Forelimb muscle (tissue), 1 donor: ENCODE results near the gene KAT8. TPM values are rescaled to one million over a fixed set of nuclear protein-coding genes. Genes with fewer than 3 reads are reported as not detected.

Experiments used
- DNase-seq: peaks from one replicate; pipeline ENCODE4 v3.0.0-alpha.2; 2013; ENCODE audit warnings: low read depth
- polyA plus RNA-seq: library from polyadenylated mRNA; unstranded; fragments of 120-200 nt; gene quantifications from one replicate; pipeline ENCODE4 v1.2.1, GENCODE V29; 2013; ENCODE audit not compliant: insufficient read length

KAT8 gene
- 54.9 TPM for polyA plus RNA-seq

DNA sequence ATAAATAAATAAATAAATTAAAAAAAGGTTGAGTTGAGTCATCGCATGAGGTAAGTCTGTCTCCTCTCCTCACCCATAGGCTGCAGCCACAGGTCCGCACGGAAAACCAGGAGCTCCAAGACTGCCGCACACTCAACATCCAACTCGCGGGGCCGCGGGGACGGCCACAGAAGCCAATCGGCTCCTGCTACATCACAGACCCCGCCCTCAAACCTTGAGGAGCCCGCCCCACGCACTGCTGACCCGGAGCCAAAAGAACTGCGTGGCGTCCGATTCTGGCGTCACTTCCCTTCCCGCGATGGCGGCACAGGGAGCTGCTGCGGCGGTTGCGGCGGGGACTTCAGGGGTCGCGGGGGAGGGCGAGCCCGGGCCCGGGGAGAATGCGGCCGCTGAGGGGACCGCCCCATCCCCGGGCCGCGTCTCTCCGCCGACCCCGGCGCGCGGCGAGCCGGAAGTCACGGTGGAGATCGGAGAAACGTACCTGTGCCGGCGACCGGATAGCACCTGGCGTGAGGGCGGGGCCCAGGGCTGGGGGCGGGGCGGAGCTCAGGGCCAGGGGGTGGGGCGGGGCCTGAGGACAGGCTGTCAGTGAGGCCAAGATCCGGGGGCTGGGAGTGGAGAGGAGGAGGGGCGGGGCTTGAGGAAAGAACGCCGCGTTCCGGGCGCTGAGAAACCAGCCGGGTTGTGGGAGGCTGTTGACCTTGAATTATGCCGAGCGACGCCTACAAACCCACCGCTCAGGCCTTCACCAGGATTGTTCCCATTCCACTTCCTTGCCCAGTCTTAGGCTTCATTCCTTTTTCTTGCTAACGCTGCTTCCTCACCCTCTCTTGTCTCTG lies at the start of gene KAT8:
Gene KAT8, plus strand, starts transcription at position 281 of the 839 bp plus-strand sequence. Its CDS starts 18 bp downstream, at position 299.
- DNase-seq = peak; percentile 90

DNA sequence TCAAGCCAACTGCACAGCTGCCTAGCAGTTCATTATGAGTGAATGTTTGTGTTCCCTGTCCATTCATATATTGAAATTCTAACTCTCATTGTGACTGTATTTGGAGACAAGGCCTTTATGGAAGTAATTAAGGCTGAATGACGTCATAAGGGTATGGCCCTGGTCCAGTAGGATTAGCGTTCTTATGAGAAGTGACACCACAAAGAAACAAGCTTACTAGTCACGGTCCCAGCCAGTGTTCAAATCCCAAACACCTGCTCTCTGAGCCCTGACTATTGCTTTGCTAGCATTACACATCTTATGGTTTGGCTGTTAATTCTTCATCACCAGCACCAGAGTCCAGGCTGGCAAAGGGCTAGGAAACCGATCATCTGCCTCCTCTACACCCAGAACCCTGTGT lies 45.6 kb upstream of the KAT8 start:
- peak; percentile 54 for DNase-seq

DNA sequence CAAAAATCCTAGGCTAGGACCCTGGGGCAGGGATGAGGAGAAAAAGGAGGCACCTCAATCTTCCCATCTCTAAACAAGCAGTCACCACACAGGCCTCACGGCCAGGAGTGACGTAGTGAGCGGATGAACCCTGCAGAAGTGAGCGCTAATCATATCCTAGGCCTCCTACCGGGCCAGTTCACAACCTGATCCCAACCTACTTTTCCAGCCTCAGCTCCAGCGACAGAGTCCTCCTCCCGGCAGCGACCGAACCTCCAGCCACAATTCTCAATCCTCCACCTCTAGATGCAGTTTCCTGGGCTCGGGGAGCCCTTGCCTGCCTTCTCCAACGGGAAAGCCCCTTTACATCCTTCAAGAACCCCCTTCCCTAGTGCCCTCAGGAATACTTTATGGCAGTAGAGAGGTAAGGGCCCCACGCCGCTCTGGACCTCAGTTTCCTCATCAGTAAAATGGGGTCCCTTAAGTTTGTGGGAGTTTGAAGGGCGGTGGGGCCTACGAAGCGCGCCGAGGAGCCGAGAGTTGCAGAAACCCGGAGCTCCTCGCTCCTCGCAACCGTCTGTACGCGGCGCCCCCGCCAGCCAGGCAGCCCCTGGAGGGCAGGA lies 44.8 kb upstream of the KAT8 start:
- no peak for DNase-seq

DNA sequence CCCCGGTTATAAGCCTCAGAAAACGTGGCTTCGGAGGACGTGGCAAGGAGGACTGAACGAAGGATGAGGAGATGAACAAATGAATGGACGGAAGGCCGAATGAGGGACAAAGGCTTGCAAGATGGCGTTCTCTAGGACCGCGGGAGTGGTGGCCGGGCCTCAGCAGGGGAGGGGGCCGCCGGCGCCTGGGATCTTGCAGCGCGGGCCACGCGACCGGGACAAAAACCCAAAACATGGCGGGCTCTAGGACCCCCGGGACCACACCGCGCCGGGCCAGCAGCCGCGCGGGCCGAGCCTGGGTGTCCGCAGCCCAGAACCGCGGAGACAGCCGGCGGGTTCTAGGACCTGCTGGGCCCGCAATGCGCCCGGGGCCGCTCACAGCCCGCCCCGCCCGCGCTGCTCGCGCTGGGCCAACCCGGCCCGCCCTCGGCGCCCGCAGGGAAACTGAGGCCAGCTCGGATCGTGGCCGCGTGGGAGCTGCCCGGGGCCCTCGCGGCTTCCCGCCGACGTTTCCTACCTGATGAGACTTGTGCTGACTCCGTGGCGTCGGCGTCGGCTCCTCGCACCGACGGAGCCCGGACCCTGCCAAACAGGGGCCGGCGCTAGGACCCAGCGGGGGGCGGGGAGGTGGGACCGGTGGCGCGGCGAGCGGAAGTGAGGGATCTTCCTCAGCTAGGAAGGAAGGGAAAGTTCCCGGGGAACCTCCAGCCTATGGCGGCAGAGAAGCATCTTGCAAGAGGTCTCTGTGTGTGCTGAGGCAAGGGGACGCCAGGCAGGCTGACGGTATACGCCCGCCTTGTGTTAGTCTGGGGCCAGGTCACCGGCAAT lies 44.1 kb upstream of the KAT8 start:
- DNase-seq = peak; percentile 77

DNA sequence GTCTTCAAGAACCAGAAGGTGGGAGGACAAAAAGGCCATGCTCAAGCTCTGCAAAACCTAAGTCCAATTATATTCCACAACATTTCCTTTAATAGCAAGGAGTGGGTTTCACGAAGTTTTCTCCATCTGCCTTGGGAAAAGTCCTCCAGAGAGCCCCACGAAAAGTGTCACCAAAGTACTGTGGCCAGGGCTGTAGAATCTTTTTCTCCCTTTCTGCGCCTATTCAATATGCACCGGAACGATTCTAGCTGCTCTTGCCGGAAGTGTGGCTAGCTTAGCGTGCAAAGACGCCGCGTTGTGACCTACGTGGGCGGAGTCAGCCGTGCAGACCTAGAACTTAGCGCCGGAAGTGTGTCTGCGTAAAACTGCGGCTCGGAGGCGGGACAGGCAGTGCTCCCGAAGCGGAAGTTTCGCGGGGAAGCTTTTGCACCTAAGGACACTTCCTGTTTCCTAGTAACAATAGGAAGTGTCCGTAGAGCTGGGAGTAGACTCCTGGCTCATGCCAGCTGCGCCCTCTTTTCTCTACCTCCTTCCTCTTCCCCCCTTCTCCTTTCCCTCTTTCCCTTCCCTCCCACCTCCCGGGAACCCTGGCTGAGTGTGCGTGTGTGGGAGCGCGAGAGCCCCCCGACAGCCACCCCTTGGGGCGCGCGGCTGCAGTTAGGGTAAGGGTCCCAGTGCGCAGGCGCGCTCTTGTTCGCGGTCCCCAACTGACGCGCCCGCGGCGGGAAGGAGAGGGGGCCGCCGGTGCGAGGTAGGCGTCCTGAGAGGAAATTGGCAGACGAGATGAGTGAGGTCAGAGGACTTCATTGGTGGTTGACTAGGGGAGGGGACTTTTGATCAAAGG lies 43.3 kb upstream of the KAT8 start, which contains the start of the genes ZNF646 and ZNF668:
Gene ZNF646, plus strand, starts transcription at position 453 of the 844 bp plus-strand sequence. CDS start 1,903 bp downstream, outside the sequence.
Gene ZNF668, minus strand, starts transcription at position 271 of the 844 bp plus-strand sequence. CDS start 9,781 bp downstream, outside the sequence.
- peak; percentile 98 for DNase-seq

DNA sequence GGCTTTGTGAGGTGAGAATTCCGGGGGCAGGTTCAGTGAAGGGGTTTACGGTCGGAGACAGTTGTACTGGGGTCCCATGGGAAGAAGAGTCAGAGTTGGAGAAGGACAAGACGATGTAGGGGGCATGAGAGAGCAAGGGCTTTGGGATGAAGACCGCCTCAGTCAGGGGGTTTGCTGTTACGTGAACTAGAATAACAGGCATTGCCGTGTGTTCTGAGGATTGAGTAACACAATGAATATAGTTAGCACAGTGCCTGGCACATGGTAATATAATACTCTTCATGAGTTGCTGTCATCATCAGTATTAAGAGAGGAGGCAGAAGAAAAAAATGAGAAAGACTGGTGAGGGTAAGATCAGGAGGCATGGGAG lies 42.7 kb upstream of the KAT8 start:
- DNase-seq = no peak

DNA sequence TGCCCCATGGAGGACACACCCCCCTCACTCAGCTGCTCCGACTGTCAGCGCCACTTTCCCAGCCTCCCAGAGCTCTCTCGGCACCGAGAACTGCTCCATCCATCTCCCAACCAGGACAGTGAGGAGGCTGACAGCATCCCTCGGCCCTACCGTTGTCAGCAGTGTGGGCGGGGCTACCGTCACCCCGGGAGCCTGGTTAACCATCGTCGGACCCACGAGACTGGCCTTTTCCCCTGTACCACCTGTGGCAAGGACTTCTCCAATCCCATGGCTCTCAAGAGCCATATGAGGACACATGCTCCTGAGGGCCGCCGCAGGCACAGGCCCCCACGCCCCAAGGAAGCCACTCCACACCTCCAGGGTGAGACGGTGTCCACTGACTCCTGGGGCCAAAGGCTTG lies 41.1 kb upstream of the KAT8 start:
- no peak for DNase-seq

DNA sequence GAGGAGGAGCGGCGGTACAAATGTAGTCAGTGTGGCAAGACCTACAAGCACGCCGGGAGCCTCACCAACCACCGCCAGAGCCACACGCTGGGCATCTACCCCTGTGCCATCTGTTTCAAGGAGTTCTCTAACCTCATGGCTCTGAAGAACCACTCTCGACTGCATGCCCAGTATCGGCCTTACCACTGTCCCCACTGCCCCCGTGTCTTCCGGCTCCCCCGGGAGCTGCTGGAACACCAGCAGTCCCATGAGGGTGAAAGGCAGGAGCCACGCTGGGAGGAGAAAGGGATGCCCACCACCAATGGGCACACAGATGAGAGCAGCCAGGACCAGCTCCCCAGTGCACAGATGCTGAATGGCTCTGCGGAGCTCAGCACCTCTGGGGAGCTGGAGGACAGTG lies 40.4 kb upstream of the KAT8 start:
- no peak for DNase-seq

DNA sequence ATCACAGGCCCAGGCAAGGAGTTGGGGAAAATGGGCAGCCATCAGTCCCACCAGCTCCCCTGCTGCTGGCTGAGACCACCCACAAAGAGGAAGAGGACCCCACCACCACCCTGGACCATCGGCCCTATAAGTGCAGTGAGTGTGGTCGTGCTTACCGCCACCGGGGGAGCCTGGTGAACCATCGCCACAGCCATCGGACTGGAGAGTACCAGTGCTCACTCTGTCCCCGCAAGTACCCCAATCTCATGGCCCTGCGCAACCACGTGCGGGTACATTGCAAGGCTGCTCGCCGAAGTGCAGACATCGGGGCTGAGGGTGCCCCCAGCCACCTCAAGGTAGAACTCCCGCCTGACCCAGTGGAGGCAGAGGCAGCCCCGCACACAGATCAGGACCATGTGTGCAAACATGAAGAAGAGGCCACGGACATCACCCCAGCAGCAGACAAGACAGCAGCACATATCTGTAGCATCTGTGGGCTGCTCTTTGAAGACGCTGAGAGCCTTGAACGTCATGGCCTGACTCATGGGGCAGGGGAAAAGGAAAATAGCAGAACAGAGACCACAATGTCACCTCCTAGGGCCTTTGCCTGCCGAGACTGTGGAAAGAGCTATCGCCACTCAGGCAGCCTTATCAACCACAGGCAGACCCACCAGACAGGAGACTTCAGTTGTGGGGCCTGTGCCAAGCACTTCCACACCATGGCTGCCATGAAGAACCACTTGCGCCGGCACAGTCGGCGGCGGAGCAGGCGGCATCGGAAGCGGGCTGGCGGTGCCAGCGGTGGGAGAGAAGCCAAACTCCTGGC lies 39.7 kb upstream of the KAT8 start:
- DNase-seq = no peak

DNA sequence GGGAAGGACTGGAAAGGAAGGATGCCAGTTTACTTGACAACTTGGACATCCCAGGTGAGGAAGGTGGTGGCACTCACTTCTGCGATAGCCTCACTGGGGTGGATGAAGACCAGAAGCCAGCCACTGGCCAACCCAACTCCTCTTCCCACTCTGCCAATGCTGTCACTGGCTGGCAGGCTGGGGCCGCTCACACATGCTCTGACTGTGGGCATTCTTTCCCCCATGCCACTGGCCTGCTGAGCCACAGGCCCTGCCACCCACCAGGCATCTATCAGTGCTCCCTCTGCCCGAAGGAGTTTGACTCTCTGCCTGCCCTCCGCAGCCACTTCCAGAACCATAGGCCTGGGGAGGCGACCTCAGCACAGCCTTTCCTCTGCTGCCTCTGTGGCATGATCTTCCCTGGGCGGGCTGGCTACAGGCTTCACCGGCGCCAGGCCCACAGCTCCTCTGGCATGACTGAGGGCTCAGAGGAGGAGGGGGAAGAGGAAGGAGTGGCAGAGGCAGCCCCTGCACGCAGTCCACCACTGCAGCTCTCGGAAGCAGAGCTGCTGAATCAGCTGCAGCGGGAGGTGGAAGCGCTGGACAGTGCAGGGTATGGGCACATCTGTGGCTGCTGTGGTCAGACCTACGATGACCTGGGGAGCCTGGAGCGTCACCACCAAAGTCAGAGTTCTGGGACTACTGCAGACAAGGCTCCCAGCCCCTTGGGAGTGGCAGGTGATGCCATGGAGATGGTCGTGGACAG lies 38.7 kb upstream of the KAT8 start:
- DNase-seq = no peak

DNA sequence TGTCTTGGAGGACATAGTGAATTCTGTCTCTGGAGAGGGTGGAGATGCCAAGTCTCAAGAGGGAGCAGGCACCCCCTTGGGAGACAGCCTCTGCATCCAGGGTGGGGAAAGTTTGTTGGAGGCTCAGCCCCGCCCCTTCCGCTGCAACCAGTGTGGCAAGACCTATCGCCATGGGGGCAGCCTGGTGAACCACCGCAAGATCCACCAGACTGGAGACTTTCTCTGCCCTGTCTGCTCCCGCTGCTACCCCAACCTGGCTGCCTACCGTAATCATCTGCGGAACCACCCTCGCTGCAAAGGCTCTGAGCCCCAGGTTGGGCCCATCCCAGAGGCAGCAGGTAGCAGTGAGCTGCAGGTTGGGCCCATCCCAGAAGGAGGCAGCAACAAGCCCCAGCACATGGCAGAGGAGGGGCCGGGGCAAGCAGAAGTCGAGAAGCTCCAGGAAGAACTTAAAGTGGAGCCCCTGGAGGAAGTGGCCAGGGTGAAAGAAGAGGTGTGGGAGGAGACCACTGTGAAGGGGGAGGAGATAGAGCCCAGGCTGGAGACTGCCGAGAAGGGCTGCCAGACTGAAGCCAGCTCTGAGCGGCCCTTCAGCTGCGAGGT lies 38.0 kb upstream of the KAT8 start:
- DNase-seq = no peak

DNA sequence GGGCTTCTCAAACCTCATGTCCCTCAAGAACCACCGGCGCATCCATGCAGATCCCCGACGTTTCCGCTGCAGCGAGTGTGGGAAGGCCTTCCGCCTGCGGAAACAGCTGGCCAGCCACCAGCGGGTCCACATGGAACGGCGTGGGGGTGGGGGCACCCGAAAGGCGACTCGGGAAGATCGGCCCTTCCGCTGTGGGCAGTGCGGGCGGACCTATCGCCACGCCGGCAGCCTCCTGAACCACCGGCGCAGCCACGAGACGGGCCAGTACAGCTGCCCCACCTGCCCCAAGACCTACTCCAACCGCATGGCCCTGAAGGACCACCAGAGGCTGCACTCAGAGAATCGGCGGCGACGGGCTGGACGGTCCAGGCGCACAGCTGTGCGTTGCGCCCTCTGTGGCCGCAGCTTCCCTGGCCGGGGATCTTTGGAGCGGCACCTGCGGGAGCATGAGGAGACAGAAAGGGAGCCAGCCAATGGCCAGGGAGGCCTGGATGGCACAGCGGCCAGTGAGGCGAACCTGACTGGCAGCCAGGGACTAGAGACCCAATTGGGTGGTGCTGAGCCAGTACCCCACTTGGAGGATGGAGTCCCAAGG lies 37.3 kb upstream of the KAT8 start:
- DNase-seq = no peak

DNA sequence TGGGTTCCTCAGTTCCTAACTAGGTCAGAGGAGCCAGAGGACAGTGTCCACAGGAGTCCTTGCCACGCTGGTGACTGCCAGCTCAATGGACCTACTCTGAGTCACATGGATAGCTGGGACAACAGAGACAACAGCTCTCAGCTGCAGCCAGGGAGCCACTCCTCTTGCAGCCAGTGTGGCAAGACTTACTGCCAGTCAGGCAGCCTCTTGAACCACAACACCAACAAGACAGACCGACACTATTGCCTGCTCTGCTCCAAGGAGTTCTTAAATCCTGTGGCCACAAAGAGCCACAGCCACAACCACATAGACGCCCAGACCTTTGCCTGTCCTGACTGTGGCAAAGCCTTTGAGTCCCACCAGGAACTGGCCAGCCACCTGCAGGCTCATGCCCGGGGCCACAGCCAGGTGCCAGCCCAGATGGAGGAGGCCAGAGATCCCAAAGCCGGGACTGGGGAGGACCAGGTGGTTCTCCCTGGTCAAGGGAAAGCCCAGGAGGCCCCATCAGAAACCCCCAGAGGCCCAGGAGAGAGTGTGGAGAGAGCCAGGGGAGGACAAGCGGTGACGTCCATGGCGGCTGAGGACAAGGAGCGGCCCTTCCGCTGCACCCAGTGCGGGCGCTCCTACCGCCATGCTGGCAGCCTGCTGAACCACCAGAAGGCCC lies 36.6 kb upstream of the KAT8 start:
- no peak for DNase-seq

DNA sequence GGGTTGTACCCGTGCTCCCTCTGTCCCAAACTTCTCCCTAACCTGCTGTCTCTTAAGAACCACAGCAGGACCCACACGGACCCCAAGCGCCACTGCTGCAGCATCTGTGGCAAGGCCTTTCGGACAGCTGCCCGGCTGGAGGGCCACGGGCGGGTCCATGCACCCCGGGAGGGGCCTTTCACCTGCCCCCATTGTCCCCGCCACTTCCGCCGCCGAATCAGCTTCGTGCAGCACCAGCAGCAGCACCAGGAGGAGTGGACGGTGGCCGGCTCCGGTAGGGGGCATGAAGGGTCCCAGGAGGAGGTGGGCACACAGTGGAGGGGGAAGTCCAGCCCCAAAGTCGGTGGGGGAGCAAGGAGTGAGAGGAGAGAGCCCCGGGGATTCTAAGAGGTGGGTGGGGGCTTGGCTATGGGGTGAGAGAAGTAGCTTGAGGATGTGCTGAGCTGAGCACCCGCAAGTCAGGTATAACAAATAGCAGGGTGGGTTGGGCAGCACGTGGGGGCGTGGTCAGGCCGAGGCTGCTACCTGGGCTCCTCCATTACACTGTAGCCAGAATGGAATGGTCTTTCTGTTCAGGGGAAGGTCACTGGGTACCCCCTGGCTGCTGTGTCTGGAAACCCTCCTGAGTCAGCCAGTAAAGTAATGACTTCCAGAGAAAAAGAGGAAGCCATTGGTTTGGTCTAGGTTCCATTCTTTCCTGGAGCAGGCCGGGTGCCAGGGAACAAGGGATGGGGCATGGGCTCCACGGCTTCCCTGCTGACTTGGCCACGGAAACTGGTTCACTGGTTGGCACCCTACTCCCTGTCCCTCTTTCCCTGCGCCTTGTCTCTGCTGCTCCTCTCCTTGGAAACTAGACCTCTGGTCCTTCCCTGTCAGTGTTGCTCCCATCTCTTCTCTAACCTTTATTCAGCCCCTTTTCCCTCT lies 35.8 kb upstream of the KAT8 start:
- no peak for DNase-seq

DNA sequence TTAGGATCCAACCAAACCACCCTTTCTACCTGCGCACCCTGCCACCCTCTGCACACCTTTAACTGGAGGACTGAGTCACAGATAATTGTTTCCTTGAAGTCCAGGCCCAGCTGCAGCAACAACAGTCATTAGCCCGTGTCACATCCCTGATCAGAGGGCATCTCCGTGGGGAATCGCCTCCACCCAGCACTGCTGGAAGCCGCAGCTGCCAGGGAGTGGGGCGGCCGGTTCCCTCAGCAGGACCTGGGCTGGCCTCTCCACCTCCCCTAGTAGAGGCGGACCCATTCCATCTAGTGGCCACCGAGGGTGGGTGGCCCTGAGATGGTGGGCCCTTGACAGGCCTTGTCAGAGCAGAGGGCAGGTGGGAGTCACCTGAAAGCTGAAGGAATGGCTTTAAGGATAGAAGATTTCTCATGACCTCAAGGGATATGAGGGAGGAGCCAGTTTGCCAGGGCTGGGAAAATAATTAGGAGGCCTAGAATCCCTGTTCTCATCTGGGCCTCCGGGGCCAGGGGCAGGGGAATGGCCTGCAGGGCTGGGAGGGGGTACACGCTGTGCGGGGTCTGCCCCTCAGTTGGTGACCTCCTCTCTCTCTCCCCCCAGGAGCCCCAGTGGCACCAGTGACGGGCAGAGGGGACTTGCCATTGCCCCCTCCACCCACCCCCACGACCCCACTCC lies 35.0 kb upstream of the KAT8 start:
- no peak for DNase-seq

DNA sequence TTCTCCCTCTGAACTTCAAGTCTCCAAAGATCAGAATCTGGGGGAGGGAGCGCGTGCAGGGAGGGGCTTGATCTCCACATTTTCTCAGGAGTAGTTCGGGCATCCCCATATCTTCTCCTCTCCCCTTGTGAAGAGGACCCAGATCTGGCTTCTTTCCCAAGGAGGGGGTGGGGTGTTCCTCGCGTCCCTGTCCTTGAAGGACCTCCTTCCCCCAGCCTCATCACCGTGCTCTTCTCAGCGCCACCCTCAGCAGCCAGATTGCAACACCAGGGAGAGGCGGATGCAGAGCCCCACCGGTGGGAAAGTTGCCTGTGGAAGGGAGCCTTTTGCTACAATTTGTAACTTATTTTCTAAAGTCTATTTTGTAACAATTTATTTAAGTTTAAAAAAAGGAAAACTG lies 34.4 kb upstream of the KAT8 start:
- no peak for DNase-seq

DNA sequence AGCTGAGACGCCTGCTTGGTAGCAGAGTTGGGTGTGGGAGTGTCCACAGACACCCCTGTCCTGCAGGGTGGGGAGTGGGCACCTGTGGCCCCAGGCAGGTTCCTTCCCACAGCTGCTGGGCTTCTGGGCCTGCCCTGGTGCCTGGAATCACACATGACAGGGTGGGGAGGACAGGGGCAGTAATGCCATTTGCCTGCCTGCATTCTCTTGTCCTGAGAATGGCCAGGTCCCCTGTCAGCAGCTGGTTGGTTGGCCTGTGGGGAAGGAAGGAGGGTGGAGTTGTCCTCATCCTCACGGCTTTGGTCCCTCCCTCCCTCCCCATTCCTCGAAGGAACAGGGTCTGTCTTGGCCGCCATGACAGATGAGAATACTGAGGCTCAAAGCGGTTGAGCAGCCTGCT lies 33.9 kb upstream of the KAT8 start:
- no peak for DNase-seq
